ENCODE data around the gene KLHL20. TPM values are rescaled to one million over a fixed set of nuclear protein-coding genes. Genes with fewer than 3 reads are reported as not detected.
"Not testable (repeated sequence)": the region's sequence is repeated elsewhere in the genome, so short reads cannot be mapped to it uniquely, and the experiment has no call there.

Gene KLHL20
- polyA plus RNA-seq, 1 donor from 2014 or later: 13.0 TPM

DNA sequence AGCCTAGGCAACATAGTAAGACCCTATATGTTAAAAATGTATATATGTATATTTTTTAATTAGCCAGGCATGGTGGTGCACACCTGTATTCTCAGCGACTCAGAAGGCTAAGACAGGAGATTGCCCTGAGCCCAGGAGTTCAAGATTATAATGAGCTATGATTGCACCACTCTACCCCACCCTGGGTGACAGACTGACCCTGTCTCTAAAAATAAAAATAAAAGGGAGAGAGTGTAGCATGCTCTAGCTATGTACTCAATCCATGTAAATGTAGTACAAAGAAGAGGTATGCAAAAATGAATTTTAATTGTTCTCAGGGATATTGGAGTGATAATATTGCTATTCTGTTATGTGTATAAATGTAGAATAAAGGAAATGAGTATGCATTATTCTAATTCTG is 56.8 kb downstream of the KLHL20 start:
- Mint-ChIP-seq H3K27me3 (no peaks in the 10 kb centered on the region), H3K27ac (no peak overlapping the region), H3K9me3 (no peaks in the 10 kb centered on the region), H3K4me3 (no peak overlapping the region), H3K4me1 (peaks cover 0 to 1% (median 1%) of the 10 kb centered on the region in 3 donors), H3K36me3 (peaks cover 3% of the 10 kb centered on the region)

DNA sequence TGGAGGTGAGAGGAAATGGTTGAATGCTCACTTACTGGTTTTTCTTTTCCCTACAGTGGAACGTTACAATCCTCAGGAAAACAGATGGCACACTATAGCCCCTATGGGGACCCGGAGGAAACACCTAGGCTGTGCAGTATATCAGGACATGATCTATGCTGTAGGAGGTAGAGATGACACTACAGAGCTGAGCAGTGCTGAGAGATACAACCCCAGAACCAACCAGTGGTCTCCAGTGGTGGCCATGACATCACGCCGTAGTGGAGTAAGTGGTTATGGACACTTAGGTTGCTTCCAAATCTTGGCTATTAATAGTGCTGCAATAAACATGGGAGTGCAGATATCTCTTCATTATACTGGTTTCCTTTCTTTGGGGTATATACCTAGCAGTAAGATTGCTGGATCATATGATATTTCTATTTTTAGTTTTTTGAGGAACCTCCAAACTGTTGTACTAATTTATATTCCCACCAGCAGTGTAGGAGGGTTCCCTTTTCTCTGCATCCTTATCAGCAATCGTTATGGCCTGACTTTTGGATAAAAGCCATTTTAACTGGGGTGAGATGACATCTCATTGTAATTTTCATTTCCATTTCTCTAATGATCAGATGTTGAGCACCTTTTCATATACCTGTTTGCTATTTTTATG is 60.9 kb downstream of the KLHL20 start:
- no peaks in the 10 kb centered on the region for H3K4me1 Mint-ChIP-seq
- no peak overlapping the region for H3K4me3 Mint-ChIP-seq
- no peaks in the 10 kb centered on the region for H3K9me3 Mint-ChIP-seq
- H3K27ac Mint-ChIP-seq: no peak overlapping the region
- peaks cover 6% of the 10 kb centered on the region for H3K36me3 Mint-ChIP-seq
- no peaks in the 10 kb centered on the region for H3K27me3 Mint-ChIP-seq

DNA sequence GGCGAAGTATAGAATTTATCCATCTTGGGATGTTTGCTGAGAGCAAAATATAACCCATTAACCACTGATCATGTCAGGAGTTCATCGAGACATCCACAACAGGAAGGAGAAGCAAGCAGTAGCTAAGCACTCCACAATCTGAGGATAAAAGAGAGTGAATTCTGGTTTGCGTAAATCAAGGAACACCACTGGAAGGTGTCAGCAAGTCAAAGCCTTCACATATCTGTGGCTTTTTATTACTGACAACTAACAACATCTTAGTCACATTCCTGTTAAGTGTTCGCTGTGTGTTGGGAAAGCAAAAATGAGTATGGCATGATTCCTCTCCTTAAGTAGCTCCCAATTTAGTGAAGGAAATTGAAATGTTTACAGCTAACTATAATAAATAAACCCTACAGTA is 65.2 kb downstream of the KLHL20 start:
- Mint-ChIP-seq H3K27ac (no peak overlapping the region), H3K27me3 (no peaks in the 10 kb centered on the region), H3K36me3 (peaks cover 5% of the 10 kb centered on the region), H3K9me3 (no peaks in the 10 kb centered on the region), H3K4me1 (no peaks in the 10 kb centered on the region), H3K4me3 (no peak overlapping the region)

DNA sequence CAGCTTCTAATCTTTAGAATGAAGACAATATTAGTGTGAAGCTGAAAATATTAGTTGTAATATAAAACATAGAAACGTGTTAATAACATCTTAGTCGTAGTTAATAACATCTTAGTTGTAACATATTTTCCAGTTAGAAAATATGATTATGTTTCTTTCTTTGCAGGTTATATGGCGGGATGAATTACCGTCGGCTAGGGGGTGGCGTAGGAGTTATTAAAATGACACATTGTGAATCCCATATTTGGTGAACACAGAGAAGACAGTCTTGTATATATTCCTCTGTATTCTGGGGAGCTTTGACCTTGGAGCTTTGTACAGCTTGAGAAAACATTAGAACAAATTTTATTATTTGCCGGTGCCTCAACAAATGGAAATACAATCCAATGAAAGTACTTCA is 70.2 kb downstream of the KLHL20 start:
- no peaks in the 10 kb centered on the region for H3K9me3 Mint-ChIP-seq
- H3K27me3 Mint-ChIP-seq: no peaks in the 10 kb centered on the region
- H3K36me3 Mint-ChIP-seq: peaks cover 5% of the 10 kb centered on the region
- no peak overlapping the region for H3K27ac Mint-ChIP-seq
- no peak overlapping the region for H3K4me3 Mint-ChIP-seq
- H3K4me1 Mint-ChIP-seq: peaks cover 0 to 1% (median 0%) of the 10 kb centered on the region in 3 donors

DNA sequence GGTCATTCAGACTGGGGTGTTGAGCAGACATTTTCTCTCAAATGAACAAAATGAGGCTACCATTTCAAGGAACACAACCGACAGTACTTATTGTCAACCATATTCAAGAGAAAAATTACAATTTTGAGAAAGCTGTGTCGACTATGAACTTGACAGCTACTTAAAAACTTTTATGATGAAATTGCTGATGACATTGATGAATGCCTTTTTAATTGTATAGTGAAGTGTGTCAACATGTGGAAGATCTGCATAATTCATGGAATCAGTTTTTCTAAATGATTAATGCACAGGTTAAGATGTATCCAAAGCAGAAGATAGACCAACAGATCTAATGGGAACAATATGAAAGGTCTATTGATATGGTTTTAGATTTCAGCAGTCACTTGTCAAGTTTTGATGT is 75.1 kb downstream of the KLHL20 start:
- Mint-ChIP-seq H3K4me3 (no peak overlapping the region), H3K27ac (no peak overlapping the region), H3K4me1 (peaks cover 0 to 1% (median 0%) of the 10 kb centered on the region in 3 donors), H3K27me3 (no peaks in the 10 kb centered on the region), H3K36me3 (peaks cover 7% of the 10 kb centered on the region), H3K9me3 (no peaks in the 10 kb centered on the region)

DNA sequence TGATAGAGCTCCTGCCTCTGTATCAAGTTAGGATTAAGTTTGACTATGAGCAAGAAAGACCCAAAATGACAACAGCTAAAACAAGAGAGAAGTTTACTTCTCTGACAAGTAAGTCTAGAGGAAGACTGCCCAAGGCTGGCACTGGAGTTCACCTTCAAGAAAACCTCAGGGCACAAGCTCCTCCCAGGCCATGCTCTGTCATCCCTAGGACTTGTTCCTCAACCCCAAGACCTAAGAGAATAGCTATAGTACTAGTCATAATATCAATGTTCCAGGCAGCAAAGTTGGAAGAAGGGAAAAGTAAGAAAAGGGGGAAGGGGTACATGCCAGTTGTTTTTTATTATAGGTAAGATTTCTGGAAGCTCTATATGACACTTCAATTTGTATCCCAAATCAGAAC is 83.3 kb downstream of the KLHL20 start:
- Mint-ChIP-seq H3K36me3 (peaks cover 4% of the 10 kb centered on the region), H3K9me3 (peaks cover 0 to 3% (median 0%) of the 10 kb centered on the region in 3 donors), H3K4me3 (no peak overlapping the region), H3K4me1 (no peaks in the 10 kb centered on the region), H3K27ac (no peak overlapping the region), H3K27me3 (no peaks in the 10 kb centered on the region)

DNA sequence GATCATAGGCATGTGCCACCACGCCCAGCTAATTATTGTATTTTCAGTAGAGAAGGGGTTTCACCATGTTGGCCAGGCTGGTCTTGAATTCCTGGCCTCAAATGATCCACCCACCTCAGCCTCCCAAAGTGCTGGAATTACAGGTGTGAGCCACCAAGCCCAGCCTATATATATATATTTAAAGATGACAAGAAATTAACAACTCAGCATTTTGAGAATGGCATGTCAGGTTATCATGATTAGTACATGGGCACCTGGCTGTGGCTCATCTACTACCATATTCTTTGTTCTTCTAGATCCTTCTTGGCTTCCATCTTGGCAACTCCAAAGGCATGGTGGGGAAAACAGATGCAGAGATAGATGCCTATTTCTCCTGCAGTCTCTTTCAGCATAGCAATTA is 85.2 kb downstream of the KLHL20 start:
- H3K27ac Mint-ChIP-seq, H3K9me3 Mint-ChIP-seq, H3K36me3 Mint-ChIP-seq, H3K4me1 Mint-ChIP-seq, H3K27me3 Mint-ChIP-seq, H3K4me3 Mint-ChIP-seq: not testable (repeated sequence)

DNA sequence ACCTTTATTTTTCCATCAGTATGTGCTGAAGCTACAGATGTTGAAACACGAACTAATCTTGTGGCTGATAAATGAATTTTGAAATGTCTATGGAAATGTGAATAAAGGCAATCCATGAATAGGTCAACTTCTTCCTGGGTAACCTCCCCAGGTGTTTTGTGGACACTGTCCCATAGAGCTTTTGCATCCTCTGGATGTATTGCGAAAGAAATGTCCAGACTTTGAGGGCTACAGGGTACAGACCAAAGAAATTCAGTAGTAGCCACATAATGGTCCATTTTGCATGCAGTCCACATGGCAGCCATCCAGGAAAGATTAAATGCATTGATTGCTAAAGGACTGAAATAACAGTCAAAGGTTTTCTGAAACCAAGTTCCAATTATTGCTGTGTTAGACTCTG is 88.2 kb downstream of the KLHL20 start:
- no peaks in the 10 kb centered on the region for H3K4me1 Mint-ChIP-seq

DNA sequence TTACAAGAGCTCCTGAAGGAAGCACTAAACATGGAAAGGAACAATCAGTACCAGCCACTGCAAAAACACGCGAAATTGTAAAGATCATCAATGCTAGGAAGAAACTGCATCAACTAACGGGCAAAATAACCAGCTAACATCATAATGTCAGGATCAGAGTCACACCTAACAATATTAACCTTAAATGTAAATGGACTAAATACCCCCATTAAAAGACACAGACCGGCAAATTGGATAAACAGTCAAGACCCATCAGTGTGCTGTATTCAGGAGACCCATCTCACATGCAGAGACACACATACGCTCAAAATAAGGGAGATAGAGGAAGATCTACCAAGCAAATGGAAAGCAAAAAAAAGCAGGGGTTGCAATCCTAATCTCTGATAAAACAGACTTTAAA is 98.9 kb downstream of the KLHL20 start:
- H3K36me3 Mint-ChIP-seq, H3K27ac Mint-ChIP-seq, H3K27me3 Mint-ChIP-seq, H3K4me3 Mint-ChIP-seq, H3K9me3 Mint-ChIP-seq: not testable (repeated sequence)
- H3K4me1 Mint-ChIP-seq: peaks cover 8 to 21% (median 15%) of the 10 kb centered on the region in 3 donors

More for the DNA sequence above, 88.2 kb downstream of the KLHL20 start:
- H3K27me3 Mint-ChIP-seq: no peaks in the 10 kb centered on the region
- H3K4me3 Mint-ChIP-seq: no peak overlapping the region
- no peak overlapping the region for H3K27ac Mint-ChIP-seq
- peaks cover 4% of the 10 kb centered on the region for H3K36me3 Mint-ChIP-seq
- no peaks in the 10 kb centered on the region for H3K9me3 Mint-ChIP-seq

DNA sequence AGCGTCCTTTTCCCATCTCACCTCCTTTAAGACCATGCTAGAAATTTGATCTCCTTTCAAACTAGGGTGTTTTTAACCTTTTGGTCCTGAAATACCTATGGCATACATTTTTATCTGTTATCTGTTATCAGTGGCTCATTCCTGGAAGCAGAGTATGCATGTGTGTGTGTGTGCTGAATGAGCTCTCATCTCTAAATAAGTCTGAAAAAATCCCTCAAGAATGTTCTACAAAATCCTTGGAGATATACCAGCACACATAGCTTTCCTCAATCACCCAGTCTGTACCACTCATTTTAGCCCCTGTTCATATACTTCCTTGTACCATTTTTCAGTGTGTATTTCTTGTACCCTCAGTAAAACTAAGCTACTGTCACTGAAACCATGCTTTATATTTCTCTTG is 103.7 kb downstream of the KLHL20 start:
- no peak overlapping the region for H3K4me3 Mint-ChIP-seq
- peaks cover 7% of the 10 kb centered on the region for H3K36me3 Mint-ChIP-seq
- H3K4me1 Mint-ChIP-seq: peaks cover 21 to 23% (median 22%) of the 10 kb centered on the region in 3 donors
- H3K27me3 Mint-ChIP-seq: no peaks in the 10 kb centered on the region
- H3K9me3 Mint-ChIP-seq: no peaks in the 10 kb centered on the region
- no peak overlapping the region for H3K27ac Mint-ChIP-seq

DNA sequence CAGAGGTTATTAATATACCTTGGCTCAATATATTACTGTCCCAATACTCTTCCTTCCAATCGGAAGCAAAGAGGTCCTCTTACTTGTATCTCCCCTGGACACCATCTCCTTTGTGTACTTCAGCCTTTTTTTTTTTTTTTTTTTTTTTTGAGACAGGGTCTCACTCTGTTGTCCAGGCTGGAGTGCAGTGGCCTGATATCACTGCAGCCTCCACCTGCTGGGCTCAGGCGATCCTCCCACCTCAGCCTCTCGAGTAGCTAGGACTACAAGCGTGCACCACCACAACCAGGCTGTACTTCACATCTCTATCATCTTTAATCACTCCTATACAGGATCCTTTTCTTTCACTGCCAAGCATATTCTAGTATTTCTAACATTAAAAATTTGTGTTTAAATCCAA is 106.9 kb downstream of the KLHL20 start:
- H3K4me3 Mint-ChIP-seq: peak overlapping the region in 1 of 4 donors; percentile 4
- no peaks in the 10 kb centered on the region for H3K36me3 Mint-ChIP-seq
- H3K27ac Mint-ChIP-seq: no peak overlapping the region
- H3K4me1 Mint-ChIP-seq: peaks cover 23 to 26% (median 25%) of the 10 kb centered on the region in 3 donors
- no peaks in the 10 kb centered on the region for H3K9me3 Mint-ChIP-seq
- H3K27me3 Mint-ChIP-seq: no peaks in the 10 kb centered on the region

DNA sequence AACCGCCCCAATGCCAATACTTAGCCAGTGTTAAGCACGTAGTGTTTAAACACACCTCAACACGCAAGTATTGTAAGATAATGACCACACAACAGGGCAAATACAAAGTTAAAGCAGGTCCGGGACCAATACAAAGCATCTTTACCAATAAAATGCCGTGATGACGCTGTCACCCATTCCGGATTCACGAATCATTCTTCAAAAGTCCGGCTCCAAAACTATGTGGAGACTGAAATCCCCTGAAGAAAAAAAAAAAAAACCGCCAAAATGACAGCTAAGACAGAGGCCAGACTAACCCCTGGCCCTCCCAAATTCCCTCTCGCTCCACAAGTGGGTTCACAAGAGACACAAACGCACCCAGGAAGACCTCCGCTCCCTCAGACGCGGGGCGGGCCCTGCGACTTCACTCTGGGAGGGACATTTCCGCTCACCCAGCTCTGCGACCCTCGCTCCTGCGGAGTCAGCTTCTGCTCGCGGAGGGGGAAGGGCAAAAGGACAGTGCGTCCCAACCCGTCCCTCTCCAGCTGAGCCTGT is 109.1 kb downstream of the KLHL20 start:
- H3K9me3 Mint-ChIP-seq: no peaks in the 10 kb centered on the region
- H3K27me3 Mint-ChIP-seq: no peaks in the 10 kb centered on the region
- no peaks in the 10 kb centered on the region for H3K36me3 Mint-ChIP-seq
- peak overlapping the region; percentile 79 to 97 (median 95) for H3K27ac Mint-ChIP-seq
- H3K4me1 Mint-ChIP-seq: peaks cover 21 to 24% (median 23%) of the 10 kb centered on the region in 3 donors
- H3K4me3 Mint-ChIP-seq: peak overlapping the region; percentile 91 to 99 (median 96)

DNA sequence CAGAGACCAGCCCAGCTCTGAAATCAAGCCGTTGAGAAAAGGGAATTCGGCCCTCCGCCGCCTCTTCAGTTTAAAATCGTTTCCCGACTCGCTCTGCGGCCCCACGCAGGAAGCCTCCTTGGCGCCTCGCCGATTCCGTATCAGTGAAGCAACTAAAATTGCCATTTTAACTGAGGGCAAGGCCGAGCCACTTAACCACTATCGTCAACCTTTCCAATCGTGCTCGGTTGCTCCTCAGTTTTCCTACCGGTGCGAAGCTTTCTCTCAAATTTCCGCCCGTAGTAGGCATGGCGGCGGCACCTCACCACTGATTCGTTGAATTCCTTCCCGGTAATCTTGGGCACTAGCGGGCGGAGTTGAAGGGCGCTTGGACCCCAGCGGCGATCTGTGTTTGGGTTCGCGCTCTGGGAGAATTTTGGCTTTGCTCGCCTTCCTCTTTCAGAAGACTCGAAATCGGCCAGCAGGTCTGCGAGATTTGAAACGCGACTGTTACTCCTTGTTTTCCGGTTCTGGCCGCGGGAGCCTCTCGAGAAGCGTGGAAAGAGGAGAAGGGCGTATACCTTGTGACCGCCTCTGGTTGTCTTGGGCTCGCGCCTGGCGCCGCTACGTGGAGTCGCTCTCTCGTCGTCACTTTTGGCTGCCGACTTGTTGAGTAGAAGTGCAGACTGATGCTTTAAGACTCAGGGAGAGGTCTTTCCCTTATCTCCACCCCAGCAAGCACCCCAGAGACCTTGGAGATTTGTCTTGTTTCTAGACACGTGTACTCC is 109.7 kb downstream of the KLHL20 start, which contains the start of the genes CENPL and DARS2:
CENPL (minus strand) TSS at position 569 of the 767 bp plus-strand sequence. CDS start 13,584 bp downstream, outside the sequence.
DARS2 (plus strand) TSS at position 359 of the 767 bp plus-strand sequence. CDS start 557 bp downstream, outside the sequence.
- H3K27ac Mint-ChIP-seq: peak within 1 kb of the TSS; percentile 79 to 97 (median 95)
- peaks cover 24 to 25% (median 24%) of the 10 kb centered on the region in 3 donors for H3K4me1 Mint-ChIP-seq
- no peaks in the 10 kb centered on the region for H3K27me3 Mint-ChIP-seq
- H3K36me3 Mint-ChIP-seq: no peaks in the 10 kb centered on the region
- no peaks in the 10 kb centered on the region for H3K9me3 Mint-ChIP-seq
- H3K4me3 Mint-ChIP-seq: peak within 1 kb of the TSS; percentile 91 to 99 (median 96)

DNA sequence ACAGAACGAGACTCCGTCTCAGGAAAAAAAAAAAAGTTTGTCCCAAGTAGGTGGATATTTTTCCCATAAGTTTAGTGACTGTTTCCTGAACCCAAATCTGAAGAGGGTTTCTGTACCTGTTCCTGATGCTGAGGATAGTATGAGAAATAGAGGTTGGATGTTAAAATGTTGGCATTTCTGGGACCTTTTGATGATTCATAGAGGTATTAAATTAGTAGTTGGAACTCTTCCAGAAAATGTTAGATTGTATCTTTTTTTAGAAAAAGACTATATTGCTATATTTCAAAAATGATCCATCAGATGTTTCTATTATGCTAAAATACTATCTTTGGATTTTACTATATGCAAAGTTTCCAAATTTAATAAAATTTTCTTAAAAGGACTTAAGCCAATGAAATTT is 112.8 kb downstream of the KLHL20 start:
- Mint-ChIP-seq H3K27ac (no peak overlapping the region), H3K9me3 (no peaks in the 10 kb centered on the region), H3K4me1 (peaks cover 16 to 24% (median 18%) of the 10 kb centered on the region in 3 donors), H3K4me3 (peak overlapping the region in 1 of 4 donors; percentile 41), H3K36me3 (no peaks in the 10 kb centered on the region), H3K27me3 (no peaks in the 10 kb centered on the region)

DNA sequence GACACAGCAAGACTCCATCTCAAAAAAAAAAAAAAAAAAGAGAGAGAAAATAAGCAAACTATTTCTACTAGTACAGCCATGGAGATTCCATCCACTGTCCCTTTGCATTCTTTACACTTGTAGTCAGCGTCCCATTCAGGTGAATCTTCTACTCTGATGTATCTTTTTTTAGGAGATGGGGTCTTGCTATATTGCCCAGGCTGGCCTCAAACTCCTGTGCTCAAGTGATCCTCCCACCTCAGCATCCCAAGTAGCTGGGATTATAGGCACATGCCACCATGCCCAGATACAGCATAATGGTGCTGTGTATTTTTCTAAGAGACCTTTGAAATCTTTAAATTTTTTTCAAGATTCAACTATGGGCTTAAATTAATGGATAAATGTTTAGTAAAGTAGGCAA is 118.0 kb downstream of the KLHL20 start:
- H3K36me3 Mint-ChIP-seq: no peaks in the 10 kb centered on the region
- H3K27ac Mint-ChIP-seq: no peak overlapping the region
- no peaks in the 10 kb centered on the region for H3K9me3 Mint-ChIP-seq
- no peaks in the 10 kb centered on the region for H3K27me3 Mint-ChIP-seq
- H3K4me3 Mint-ChIP-seq: no peak overlapping the region
- H3K4me1 Mint-ChIP-seq: peaks cover 1 to 3% (median 2%) of the 10 kb centered on the region in 3 donors
